GM10847 (cell line): ENCODE measurements around the gene ANKRD30A.

Source experiments
- POLR2A ChIP-seq: IDR thresholded peaks from 2 replicates; pipeline ENCODE4 v1.6.1; 2011; ENCODE audit not compliant: insufficient read length; ENCODE audit errors: extremely low read depth

Gene ANKRD30A

DNA sequence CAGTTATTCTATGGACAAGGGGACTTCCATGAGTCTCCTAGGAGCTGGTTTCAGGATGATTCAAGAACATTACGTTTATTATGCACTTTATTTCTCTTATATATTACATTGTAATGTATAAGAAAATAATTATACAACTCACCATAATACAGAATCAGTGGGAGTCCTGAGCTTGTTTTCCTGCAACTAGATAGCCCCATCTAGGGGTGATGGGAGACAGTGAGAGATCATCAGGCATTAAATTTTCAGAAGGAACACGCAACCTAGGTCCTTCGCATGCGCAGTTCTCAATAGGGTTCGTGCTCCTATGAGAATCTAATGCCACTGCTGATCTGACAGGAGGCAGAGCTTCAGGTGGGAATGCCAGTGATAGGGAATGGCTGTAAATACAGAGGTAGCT is 137.9 kb downstream of the ANKRD30A start:
- TF ChIP-seq POLR2A: no peak

DNA sequence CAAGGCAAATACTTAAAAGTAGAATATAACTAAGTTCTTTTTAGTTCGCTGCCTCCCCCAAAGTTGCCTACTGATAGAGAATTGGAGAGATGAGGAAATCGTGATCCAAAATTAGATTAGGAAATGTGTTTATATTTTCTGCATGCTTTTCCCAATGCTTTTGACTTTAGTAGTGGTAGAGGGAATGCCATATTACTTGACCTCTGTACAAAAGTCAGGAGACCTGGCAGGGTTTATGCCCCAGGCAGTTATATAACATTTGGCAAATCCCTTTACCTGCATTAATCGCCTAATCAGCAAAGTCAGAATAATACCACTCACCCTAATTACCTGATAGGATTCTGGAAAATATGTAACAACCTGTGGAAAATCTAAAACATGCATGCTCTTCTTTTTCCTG is 142.9 kb downstream of the ANKRD30A start:
- TF ChIP-seq POLR2A: no peak

DNA sequence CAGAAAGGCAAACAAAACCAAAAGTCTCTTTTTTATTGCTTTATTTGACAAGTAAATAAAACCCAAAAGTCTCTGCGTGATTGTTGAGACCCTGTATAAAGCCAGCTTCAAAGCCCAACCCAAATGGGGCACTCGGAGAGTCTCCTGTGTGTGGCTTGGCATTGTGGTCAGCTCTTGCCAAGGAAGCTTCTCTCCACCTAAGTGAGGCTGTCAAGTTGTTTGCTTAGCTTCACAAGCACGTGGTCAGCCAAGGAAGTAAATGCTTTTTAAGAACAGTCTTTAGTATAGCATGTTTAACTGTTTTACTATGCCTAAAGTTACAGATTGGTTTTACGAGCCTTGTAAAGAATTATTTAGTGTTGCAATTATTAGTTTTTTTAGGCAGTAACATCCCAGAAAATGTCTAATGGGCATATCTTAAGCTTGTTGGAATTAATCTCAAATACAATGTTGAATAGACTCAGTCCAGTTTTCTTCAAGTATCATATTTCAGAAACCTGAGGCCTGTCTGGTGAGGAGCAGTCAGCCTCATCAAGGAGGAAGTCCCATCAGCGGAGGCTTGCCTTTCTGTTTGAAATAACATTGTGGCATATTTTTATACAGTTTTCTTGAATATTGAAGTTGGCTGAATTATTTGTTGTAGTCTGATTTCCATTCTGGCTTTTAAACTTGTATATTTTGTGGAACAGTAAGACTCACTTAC is 144.3 kb downstream of the ANKRD30A start:
- no peak for TF ChIP-seq POLR2A

DNA sequence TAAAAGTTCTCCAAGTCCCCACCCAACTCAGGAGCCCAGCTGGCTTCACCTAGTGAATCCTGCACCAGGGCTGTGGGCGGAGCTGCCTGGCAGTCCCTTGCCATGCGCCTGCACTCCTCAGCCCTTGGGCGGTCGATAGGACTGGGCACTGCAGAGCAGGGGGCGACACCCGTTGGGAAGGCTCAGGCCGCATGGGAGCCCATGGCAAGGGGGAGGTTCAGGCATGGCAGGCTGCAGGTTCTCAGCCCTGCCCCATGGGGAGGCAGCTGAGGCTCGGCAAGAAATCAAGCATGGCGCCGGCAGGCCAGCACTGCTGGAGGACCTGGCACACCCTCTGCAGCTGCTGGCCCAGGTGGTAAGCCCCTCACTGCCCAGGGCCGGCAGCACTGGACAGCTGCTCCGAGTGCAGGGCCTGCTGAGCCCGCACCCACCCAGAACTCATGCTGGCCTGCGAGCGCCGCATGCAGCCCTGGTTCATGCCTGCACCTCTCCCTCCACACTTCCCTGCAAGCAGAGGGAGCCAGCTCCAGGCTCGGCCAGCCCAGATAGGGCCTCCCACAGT is 149.9 kb downstream of the ANKRD30A start:
- no peak for TF ChIP-seq POLR2A

DNA sequence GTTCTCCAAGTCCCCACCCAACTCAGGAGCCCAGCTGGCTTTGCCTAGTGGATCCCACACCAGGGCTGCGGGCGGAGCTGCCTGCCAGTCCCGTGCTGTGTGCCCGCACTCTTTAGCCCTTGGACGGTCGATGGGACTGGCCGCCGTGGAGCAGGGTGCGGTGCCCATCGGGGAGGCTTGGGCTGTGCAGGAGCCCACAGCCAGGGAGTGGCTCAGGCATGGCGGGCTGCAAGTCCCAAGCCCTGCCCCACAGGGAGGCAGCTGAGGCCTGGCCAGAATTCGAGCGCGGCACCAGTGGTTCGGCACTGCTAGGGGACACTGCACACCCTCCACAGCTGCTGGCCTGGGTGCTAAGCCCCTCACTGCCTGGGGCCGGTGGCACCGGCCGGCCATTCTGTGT is 159.7 kb downstream of the ANKRD30A start:
- no peak for TF ChIP-seq POLR2A

DNA sequence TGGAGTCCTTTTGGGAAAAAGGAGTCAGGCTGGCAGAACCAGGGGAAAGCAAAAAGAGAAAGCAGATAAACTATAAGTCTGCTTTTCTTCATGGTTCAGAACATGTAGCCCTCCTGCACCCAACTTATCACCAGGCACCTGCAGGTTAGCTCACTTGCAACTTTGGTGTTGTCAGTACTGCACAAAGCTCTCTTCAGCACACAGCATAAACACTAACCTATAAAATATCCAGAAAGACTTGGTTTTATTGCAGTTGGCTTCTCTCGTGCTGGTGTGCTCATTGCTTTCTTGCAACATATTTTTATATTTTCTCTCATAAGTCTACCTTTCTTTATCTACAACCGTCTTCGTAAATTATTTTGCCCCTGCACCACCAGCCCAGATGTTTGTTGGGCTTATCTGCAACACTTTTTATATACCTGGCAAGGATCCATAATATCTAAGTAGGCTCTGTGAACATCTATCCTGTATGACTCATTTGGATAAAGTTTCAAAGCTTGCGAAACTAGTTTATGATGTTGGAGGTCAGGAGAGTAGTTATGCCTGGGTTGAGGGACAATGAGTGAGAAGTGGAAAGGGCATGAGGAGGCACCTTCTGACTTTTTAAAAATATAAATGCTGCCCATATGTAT is 164.6 kb downstream of the ANKRD30A start:
- TF ChIP-seq POLR2A: no peak

DNA sequence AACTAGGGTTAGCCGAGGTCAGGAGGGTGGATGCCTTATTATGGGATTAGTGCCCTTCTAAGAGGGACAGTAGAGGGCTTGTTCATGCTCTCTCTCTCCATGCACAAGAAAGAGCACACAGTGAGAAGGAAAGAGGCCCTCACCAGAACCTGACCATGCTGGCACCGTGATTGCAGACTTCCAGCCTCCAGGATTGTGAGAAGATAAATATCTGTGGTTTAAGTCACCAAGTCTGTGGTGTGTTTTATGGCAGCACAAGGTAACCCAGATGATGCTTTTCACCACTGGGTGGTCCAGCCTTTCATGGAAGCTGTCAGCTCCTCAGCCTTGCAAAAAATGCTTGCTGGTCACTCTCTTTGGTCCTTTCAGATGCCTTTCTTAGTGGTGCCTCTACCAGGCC is 175.9 kb downstream of the ANKRD30A start:
- no peak for TF ChIP-seq POLR2A

DNA sequence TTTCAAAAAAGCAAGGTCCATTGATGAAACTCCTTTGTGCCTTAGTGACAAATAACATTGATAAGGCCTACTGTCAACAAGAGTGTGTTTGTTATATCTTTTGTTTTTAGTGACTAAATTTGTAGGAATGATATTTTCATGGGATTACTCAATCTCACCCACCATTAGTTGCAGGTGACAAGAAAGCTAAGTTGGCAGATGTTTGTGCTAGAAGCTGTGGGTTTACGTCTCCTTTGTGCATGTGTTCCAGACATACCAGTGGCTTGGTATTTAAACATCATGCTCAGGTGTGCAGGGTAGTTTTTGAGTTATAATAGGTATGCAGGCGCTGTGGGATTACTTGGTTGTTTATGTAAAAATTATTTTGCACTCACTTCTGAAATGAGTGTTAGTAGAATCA is 178.6 kb downstream of the ANKRD30A start:
- no peak for TF ChIP-seq POLR2A

DNA sequence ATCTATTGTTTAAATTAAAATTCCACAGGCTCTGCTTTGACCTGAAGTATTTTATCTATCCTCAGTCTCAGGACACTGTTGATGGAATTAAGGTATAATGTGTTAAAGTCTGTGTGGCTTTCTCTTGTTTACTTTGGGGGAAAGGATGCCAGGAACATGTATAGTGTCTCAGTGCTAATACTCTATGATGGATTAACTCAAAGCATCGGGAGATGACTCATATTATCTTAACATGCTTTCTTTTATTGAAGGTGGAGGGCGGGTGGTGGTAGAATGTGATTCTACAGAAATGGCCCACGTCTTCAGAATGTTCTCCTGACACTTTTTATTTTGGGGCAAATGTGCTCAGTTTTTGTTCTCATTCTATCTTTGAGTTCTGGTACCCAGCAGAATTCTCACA is 189.0 kb downstream of the ANKRD30A start:
- TF ChIP-seq POLR2A: no peak

DNA sequence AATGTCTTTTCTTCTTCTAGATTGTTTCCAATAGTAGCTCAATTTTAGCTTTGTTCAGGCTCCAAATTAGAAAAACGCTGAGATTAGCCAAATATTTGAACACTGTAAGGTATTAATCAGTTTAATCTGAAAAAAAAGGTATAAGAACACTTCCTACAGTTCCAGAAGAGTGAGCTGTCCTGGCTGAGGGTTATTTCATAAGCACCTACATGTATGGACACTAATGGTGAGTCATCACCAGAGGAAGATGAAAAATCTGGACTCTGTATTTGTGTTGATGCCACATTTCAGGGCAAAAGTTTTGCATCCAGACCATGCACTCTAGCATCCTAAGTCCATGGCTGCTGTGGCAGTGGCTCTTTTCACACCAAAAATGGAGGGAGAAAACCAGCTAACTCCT is 189.5 kb downstream of the ANKRD30A start:
- no peak for TF ChIP-seq POLR2A

DNA sequence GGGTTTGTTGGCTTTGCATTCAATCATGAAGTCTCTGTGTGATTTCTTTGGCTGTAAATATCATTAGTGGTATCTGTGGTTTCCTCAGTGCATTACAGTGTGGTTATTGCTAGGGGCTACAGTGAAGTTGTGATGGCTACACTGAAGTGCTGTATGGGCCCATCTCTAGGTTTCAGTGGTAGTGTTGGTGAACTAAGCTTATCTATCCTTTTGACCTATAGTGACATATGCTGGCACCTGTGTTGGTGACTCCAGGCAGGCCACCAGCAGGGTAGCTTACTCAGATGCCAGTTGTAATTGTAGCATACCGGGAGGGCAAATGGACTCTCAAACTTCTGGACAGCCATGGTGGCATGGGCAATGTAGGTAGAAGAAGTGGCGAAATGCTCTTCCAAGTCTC is 219.0 kb downstream of the ANKRD30A start:
- no peak for TF ChIP-seq POLR2A

DNA sequence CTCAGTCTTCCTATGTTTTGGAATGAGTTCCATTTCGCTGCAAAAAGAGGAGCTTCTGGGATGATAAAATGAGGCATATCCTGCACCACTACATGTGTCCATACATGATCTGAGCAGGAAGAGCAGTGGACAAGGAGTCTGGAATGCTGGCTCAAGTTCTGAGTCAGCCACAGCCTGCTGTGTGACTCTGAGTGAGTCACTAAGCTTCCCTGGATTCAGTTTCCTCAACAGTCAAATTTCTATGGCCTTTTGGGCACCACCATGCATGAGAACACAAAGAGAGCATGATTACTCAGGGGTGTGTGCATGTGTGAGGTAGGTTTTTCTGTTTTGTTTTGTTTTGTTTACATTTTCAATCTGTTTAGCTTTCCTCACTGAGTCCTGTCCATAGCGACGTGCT is 254.6 kb downstream of the ANKRD30A start:
- TF ChIP-seq POLR2A: no peak

DNA sequence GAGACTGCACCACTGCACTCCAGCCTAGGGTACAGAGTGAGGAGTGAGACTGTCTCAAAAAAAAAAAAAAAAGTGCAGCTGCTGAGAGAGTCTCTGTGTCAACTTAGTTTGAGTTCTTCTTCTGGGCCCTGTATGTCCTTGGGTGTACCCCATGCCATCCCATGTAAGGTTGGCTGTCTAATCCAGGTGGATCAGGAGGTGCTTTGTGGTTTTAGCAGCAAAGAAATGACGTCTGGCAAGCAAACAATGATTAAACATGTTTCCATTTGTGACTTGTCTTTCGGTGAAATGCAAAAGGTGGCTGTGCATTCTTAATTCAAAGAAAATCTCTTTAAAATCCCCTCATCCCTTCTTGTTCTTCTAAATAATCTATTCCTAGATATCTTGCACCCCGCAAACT is 255.9 kb downstream of the ANKRD30A start:
- TF ChIP-seq POLR2A: no peak

DNA sequence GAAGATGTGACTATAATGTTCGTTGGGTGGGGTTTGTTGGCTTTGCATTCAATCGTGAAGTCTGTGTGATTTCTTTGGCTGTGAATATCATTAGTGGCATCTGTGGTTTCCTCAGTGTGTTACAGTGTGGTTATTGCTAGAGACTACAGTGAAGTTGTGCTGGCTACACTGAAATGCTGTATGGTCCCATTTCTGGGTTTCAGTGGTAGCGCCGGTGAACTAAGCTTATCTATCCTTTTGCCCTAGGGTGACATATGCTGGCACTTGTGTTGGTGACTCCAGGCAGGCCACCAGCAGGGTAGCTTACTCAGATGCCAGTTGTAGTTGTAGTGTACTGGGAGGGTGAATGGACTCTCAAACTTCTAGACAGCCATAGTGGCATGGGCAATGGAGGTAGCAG is 259.5 kb downstream of the ANKRD30A start:
- TF ChIP-seq POLR2A: no peak

DNA sequence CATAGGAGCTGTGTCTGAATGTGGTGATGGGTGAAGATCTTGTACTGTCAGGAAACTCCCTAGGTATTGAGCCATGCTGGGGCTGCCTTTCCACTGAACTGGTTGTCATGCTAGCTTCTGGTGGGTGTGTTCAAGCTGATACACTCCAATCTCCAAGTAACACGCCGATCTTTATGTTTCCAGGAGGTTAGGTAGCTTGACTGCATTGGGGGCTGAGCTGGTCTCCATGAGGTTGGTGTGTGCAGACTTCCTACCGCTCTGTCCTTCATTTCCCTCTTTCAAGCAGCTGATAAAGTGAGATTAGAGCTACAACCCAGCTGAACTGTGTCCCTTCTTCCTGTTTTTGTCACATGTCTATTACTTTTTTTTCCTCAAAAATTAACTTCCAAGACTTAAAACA is 265.5 kb downstream of the ANKRD30A start:
- TF ChIP-seq POLR2A: no peak

DNA sequence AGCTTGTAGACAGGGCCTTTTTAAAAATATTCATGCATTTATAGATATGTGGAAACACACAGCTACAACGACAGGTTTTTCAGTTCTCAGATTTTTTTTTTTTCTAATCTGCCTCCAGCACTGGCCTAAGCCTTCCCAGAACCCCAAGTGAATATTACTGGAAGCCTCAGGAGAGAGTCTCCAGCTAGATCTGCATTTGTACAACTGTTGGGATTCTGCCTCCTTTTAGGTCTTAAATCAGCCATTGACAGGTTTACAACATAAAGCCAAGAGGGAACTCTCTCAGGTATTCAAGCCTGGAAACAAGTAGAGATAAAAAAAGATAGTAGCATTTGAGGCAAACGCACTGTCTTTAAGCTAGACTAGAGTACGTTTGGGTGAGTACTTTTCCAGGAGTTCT is 275.8 kb downstream of the ANKRD30A start:
- no peak for TF ChIP-seq POLR2A

DNA sequence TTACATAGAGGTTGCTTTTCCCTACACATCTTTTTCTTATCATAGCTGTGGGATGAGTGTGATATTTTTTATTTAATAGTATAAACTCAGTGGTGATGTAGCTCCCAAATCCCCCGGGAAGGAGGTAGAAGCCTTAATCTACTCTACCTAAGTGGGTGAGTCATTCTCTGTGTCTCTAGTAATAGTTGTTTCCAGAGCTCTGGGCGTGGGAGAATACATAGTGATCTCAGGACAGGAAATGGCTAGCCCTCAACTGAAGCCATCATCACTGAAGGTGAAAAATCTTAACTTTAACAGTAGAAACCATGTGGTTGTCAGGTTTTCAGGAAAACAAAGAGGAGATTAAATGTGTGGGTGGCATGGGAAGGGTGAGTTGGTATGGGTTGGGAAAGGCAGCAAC is 278.4 kb downstream of the ANKRD30A start:
- no peak for TF ChIP-seq POLR2A
